ENCODE measurements around the gene JPH2. TPM values are rescaled to one million over a fixed set of nuclear protein-coding genes. Genes with fewer than 3 reads are reported as not detected.

Gene JPH2
- total RNA-seq, 1 donor from 2014 or later: 2.9 TPM

DNA sequence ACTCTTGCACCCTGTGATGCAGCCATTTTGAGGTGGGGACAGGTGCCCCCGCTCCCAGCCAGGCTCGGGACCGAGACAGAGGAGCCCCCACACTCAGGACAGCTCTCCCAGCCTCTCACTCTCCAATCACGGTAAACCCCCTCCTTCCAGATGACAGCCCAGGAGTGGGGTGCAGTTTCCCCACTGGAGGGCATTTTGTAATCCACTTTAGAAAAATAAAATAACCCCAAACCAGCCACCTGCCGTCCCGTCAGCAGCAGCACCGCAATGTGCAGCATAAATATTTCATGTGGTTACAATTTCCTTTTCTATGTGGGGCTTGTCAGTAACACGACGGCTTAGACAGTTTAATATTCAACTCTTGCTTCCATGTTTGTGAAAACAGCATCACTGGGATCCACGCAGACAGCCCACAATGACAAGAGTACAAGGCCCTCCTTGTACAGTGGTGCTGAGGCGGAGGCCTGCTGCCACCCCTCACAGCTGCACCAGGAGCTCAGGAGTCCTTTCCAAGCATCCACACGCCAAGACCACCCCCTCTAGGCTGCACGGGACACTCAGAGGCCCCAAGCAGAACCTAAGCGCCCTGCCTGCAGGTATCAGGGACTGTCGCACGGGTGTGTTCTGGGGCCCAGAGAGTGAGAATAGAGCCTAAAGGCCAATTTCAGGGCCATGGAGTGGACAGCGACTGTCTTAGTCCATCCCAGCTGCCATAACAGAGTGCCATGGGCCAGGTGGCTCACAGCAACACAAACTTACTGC is 116.7 kb downstream of the JPH2 start:
- no peak overlapping the region for H3K4me3 ChIP-seq (ENCODE audit: low read depth, low read length)
- no peak for DNase-seq (ENCODE audit: low read depth)
- TF ChIP-seq, protein P1, sequence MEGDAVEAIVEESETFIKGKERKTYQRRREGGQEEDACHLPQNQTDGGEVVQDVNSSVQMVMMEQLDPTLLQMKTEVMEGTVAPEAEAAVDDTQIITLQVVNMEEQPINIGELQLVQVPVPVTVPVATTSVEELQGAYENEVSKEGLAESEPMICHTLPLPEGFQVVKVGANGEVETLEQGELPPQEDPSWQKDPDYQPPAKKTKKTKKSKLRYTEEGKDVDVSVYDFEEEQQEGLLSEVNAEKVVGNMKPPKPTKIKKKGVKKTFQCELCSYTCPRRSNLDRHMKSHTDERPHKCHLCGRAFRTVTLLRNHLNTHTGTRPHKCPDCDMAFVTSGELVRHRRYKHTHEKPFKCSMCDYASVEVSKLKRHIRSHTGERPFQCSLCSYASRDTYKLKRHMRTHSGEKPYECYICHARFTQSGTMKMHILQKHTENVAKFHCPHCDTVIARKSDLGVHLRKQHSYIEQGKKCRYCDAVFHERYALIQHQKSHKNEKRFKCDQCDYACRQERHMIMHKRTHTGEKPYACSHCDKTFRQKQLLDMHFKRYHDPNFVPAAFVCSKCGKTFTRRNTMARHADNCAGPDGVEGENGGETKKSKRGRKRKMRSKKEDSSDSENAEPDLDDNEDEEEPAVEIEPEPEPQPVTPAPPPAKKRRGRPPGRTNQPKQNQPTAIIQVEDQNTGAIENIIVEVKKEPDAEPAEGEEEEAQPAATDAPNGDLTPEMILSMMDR (conservative IDR thresholded peaks at IDR 0.05; ENCODE audit: low read depth, low read length): no peak

DNA sequence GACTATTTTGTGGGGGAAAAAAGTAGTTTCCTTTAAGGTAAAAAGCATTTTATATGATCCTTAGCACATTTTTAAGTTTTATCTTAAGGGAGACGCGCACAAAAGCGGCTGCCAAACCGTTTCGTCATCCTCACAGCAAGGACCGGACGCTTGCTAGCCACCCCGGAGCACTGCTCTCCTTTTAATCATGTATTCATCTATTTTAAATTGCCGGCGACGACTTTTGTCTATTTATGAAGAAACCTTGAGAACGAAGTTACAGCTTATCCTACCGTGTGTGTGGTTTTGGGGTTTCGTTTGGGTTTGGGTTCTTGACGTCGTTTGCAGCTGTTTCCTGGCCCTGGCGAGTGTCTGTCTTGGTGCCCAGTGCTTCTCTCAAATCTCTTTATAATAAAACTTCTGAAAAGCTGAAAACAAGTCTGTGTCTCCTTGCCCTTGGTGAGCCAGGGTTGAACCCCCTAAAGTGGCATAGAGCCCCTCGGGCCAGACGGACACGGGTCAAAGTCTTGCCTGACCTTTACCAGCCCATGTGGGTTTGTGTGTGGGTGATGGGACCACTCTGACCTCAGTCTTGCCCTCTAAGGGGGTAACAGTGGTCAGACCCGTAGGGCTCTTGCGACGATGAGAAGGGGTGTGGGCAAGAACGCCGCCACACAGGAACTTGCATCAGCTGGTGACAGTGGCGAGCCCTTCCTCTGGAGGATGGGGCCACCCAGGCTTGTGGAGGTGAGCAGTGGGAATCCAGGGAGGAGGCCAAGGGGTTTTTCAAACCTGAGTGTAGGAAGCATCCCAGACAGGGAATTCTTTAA is 117.6 kb downstream of the JPH2 start:
- TF ChIP-seq, protein P1 (conservative IDR thresholded peaks at IDR 0.05; ENCODE audit: low read depth, low read length): no peak
- DNase-seq (ENCODE audit: low read depth): no peak
- no peak overlapping the region for H3K4me3 ChIP-seq (ENCODE audit: low read depth, low read length)

DNA sequence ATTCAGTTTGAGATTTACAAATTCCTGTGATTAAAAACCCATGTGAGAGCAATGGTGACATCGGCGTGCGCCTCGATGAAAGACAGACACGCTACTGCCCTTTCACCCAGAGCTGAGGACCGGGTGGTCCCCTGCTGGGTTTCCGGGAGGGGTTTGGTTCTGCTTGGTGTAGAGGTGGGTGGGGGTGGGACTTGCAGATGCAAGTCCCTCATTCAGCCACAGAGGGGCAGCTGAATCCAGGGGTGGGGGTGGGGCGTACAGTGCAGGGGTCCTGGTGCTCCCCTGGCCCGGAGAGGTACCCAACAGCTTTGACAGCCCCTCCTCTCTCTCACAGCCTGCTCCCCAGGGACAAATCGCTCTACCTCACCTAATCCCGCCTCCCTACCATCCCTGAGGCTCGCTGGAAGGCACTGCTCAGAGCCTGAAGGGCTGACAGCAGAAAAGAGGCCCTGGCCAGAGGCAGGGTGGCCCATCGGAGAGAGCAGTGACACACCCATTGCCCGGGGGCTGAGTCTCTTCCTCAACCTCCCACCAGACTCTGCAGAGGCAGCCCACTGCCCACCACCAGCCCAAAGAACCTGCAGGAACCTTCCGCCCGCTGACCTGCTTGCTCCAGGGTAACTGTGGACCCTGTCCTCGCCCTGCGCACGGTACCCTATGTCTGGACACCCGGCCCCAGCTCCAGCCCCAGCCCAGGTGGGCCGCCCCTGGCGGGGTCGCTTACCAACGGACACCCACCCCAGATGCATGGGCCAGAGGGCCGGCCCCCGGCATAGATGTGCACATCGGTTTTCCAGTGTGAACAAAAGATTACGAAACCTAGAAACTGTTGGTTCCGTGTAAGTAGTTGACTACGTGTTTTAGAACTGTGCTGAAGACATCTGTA is 118.4 kb downstream of the JPH2 start:
- TF ChIP-seq, protein P1 (conservative IDR thresholded peaks at IDR 0.05; ENCODE audit: low read depth, low read length): no peak
- no peak for DNase-seq (ENCODE audit: low read depth)
- H3K4me3 ChIP-seq (ENCODE audit: low read depth, low read length): no peak overlapping the region

DNA sequence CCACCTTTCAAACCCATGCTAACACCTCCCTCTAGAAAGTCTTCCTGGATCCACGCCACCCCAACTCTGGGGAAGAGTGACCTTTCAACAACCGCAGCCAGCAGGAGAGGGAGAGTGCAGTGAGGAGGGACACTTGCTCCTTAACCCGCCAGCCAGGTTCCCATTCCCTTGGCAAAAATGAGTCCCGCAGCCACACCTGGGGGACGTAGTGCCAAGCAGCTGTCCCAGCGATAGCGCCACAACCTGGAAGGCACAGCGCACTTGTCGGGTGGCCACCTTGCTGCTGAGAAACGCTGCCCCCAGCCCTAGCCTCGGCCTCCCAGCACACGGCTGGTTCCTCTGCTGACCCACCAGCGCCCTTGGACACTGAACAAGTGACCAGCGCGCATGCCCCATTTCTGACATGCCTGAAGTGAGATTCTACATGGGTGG is 119.3 kb downstream of the JPH2 start:
- DNase-seq (ENCODE audit: low read depth): no peak
- no peak overlapping the region for H3K4me3 ChIP-seq (ENCODE audit: low read depth, low read length)
- TF ChIP-seq, protein P1 (conservative IDR thresholded peaks at IDR 0.05; ENCODE audit: low read depth, low read length): no peak

DNA sequence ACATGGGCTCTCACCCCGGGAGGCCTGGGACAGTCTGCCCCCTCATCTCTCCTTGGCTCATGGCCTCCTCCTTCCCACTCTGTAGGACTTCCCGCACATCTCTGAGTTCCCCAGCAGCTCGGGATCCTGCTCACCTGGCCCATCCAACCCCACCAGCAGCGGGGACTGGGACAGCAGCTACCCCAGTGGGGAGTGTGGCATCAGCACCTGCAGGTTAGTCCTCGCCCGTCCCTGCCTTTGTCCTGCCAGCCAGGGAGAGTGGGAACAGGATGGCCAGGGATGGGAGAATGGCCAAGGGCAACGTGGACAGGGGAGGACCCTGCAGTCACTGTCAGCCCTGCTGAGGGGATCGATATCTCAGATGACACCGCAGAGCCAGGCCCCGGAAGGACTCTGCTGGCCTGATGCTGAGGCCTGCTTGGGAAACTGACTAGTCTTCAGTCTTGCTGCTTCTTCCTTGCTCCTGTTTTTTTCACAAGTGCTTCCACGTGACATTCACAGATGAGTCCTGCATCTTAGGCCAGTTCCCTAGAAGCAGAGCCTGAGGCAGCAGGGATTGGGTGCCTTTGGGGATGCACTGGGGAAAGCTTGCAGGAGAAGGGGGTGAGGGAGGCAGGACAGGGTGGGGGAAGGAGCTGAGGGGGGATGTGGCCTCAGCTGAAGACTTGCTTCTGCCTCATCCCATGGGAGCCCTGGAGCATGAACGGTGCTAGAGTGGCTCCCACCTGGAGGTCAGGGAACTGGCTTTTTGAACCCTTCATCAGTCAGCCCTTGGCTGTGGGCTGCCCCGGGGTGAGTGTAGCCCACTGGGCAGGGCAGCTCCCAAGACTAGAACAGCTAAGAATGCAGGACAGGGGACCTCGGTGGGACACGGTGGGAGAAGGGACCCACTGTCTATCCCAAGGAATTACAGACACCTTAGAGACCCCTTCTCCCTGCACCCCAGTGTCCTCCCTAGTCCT is 120.1 kb downstream of the JPH2 start:
- TF ChIP-seq, protein P1 (conservative IDR thresholded peaks at IDR 0.05; ENCODE audit: low read depth, low read length): no peak

More for the DNA sequence above, 120.1 kb downstream of the JPH2 start:
- no peak overlapping the region for H3K4me3 ChIP-seq (ENCODE audit: low read depth, low read length)
- no peak for DNase-seq (ENCODE audit: low read depth)
